T-helper 2 cell (primary cell): ENCODE results near the gene DLG2.

ENCODE experiments used
- DNase-seq, 5 experiments: peaks; one replicate each; pipeline versions ENCODE4 v3.0.0 to v3.0.0-alpha.2; 2012 to 2022

Gene DLG2

GRCh38 chr11:83540112-83540675, 2086.9 kb downstream of the DLG2 start:
- no peak for DNase-seq

GRCh38 chr11:83538286-83538685, 2088.9 kb downstream of the DLG2 start:
- no peak for DNase-seq

GRCh38 chr11:83537131-83537610, 2090.0 kb downstream of the DLG2 start:
- DNase-seq: no peak

GRCh38 chr11:83533166-83533565, 2094.0 kb downstream of the DLG2 start:
- no peak for DNase-seq

- DNase-seq: no peak
Observed at GRCh38 chr11:83528877-83529276, 2098.3 kb downstream of the DLG2 start.

- DNase-seq: no peak
Observed at GRCh38 chr11:83528225-83528624, 2098.9 kb downstream of the DLG2 start.

GRCh38 chr11:83523676-83524075, 2103.5 kb downstream of the DLG2 start:
- no peak for DNase-seq

- DNase-seq: no peak
Observed at GRCh38 chr11:83522911-83523310, 2104.2 kb downstream of the DLG2 start.

GRCh38 chr11:83521647-83522596, 2105.2 kb downstream of the DLG2 start:
- peak in 1 of 5 experiments; percentile 2 for DNase-seq

GRCh38 chr11:83520849-83521248, 2106.3 kb downstream of the DLG2 start:
- DNase-seq: no peak

GRCh38 chr11:83511646-83512045, 2115.5 kb downstream of the DLG2 start:
- DNase-seq: no peak

GRCh38 chr11:83510530-83511460, 2116.3 kb downstream of the DLG2 start:
- DNase-seq: no peak

GRCh38 chr11:83508804-83509203, 2118.3 kb downstream of the DLG2 start:
- DNase-seq: no peak

GRCh38 chr11:83502041-83502440, 2125.1 kb downstream of the DLG2 start:
- no peak for DNase-seq

GRCh38 chr11:83493917-83494316, 2133.2 kb downstream of the DLG2 start:
- DNase-seq: no peak

- DNase-seq: no peak
Observed at GRCh38 chr11:83493034-83493433, 2134.1 kb downstream of the DLG2 start.

- DNase-seq: no peak
Observed at GRCh38 chr11:83483808-83484207, 2143.3 kb downstream of the DLG2 start.

- no peak for DNase-seq
Observed at GRCh38 chr11:83480811-83481210, 2146.3 kb downstream of the DLG2 start.

GRCh38 chr11:83480251-83480650, 2146.9 kb downstream of the DLG2 start:
- no peak for DNase-seq

- DNase-seq: no peak
Observed at GRCh38 chr11:83477772-83478171, 2149.4 kb downstream of the DLG2 start.

GRCh38 chr11:83475760-83476159, 2151.4 kb downstream of the DLG2 start:
- no peak for DNase-seq

- DNase-seq: no peak
Observed at GRCh38 chr11:83473743-83474142, 2153.4 kb downstream of the DLG2 start.

GRCh38 chr11:83472806-83473205, 2154.3 kb downstream of the DLG2 start:
- DNase-seq: no peak
